Mucosa of rectum (tissue), 2 donors: ENCODE measurements around the gene CERS6.

Experiments
- H3K27ac ChIP-seq, 2 donors: one replicate each; pipeline ENCODE4 v1.7.0; 2013; ENCODE audit warnings: inconsistent platforms in 2 of 2, low read depth in 2 of 2, low read length in 2 of 2
- H3K27me3 ChIP-seq, 2 donors: one replicate each; pipeline ENCODE4 v1.7.0; 2013; ENCODE audit warnings: low read length in 2 of 2; ENCODE audit not compliant: control insufficient read depth in 2 of 2, insufficient read depth in 2 of 2
- H3K36me3 ChIP-seq, 2 donors: one replicate each; pipeline ENCODE4 v1.7.0; 2013; ENCODE audit warnings: low read length in 2 of 2; ENCODE audit not compliant: control insufficient read depth in 2 of 2, insufficient read depth in 2 of 2
- H3K4me1 ChIP-seq, 2 donors: one replicate each; pipeline ENCODE4 v1.7.0; 2013; ENCODE audit warnings: low read length in 2 of 2, mild to moderate bottlenecking in 1 of 2; ENCODE audit not compliant: control insufficient read depth in 2 of 2, insufficient read depth in 2 of 2
- H3K4me3 ChIP-seq, 2 donors: one replicate each; pipeline ENCODE4 v1.7.0; 2013; ENCODE audit warnings: low read length in 2 of 2
- H3K9ac ChIP-seq, 2 donors: one replicate each; pipeline ENCODE4 v1.7.0; 2013; ENCODE audit warnings: low read length in 2 of 2, low read depth in 1 of 2, mild to moderate bottlenecking in 1 of 2
- H3K9me3 ChIP-seq, 2 donors: one replicate each; pipeline ENCODE4 v1.7.0; 2013; ENCODE audit warnings: low read length in 2 of 2; ENCODE audit not compliant: control insufficient read depth in 2 of 2
- donor health status: healthy.
- donor health status: Normal muscosa, but diverticular disease.

Gene CERS6

GRCh38 chr2:168730344-168730743 lies 274.3 kb downstream of the CERS6 start:
- H3K36me3 ChIP-seq = peaks cover 0 to 4% of the 10 kb centered on the region in 2 donors
- no peak overlapping the region for H3K4me3 ChIP-seq
- H3K9ac ChIP-seq = no peak overlapping the region
- H3K9me3 ChIP-seq = no peaks in the 10 kb centered on the region
- no peaks in the 10 kb centered on the region for H3K4me1 ChIP-seq
- no peak overlapping the region for H3K27ac ChIP-seq
- no peaks in the 10 kb centered on the region for H3K27me3 ChIP-seq

GRCh38 chr2:168731002-168731401 lies 274.9 kb downstream of the CERS6 start:
- Histone ChIP-seq H3K27ac (no peak overlapping the region), H3K9ac (no peak overlapping the region), H3K4me1 (no peaks in the 10 kb centered on the region), H3K4me3 (no peak overlapping the region), H3K9me3 (no peaks in the 10 kb centered on the region), H3K27me3 (no peaks in the 10 kb centered on the region), H3K36me3 (peaks cover 0 to 4% of the 10 kb centered on the region in 2 donors)

- no peaks in the 10 kb centered on the region for H3K27me3 ChIP-seq
- H3K36me3 ChIP-seq = peaks cover 0 to 4% of the 10 kb centered on the region in 2 donors
- no peaks in the 10 kb centered on the region for H3K9me3 ChIP-seq
- no peak overlapping the region for H3K27ac ChIP-seq
- H3K4me1 ChIP-seq = no peaks in the 10 kb centered on the region
- no peak overlapping the region for H3K4me3 ChIP-seq
- H3K9ac ChIP-seq = no peak overlapping the region
These were observed 275.5 kb downstream of the CERS6 start for GRCh38 chr2:168731616-168732015.

GRCh38 chr2:168732100-168732499 lies 276.0 kb downstream of the CERS6 start:
- Histone ChIP-seq H3K4me1 (no peaks in the 10 kb centered on the region), H3K4me3 (no peak overlapping the region), H3K9me3 (no peaks in the 10 kb centered on the region), H3K36me3 (peaks cover 0 to 4% of the 10 kb centered on the region in 2 donors), H3K9ac (no peak overlapping the region), H3K27ac (no peak overlapping the region), H3K27me3 (no peaks in the 10 kb centered on the region)

GRCh38 chr2:168732506-168732905 lies 276.4 kb downstream of the CERS6 start:
- no peaks in the 10 kb centered on the region for H3K9me3 ChIP-seq
- no peaks in the 10 kb centered on the region for H3K4me1 ChIP-seq
- H3K27me3 ChIP-seq = no peaks in the 10 kb centered on the region
- H3K36me3 ChIP-seq = peaks cover 0 to 4% of the 10 kb centered on the region in 2 donors
- no peak overlapping the region for H3K4me3 ChIP-seq
- no peak overlapping the region for H3K27ac ChIP-seq
- H3K9ac ChIP-seq = no peak overlapping the region

GRCh38 chr2:168734199-168734760 lies 278.2 kb downstream of the CERS6 start:
- no peaks in the 10 kb centered on the region for H3K4me1 ChIP-seq
- H3K9ac ChIP-seq = no peak overlapping the region
- H3K27ac ChIP-seq = no peak overlapping the region
- H3K36me3 ChIP-seq = peaks cover 0 to 3% of the 10 kb centered on the region in 2 donors
- H3K27me3 ChIP-seq = no peaks in the 10 kb centered on the region
- no peaks in the 10 kb centered on the region for H3K9me3 ChIP-seq
- H3K4me3 ChIP-seq = no peak overlapping the region

GRCh38 chr2:168736649-168737445 lies 280.8 kb downstream of the CERS6 start:
- Histone ChIP-seq H3K9me3 (no peaks in the 10 kb centered on the region), H3K27me3 (no peaks in the 10 kb centered on the region), H3K4me1 (no peaks in the 10 kb centered on the region), H3K27ac (no peak overlapping the region), H3K4me3 (no peak overlapping the region), H3K36me3 (peaks cover 0 to 4% of the 10 kb centered on the region in 2 donors), H3K9ac (no peak overlapping the region)

- no peak overlapping the region for H3K4me3 ChIP-seq
- H3K9ac ChIP-seq = no peak overlapping the region
- no peak overlapping the region for H3K27ac ChIP-seq
- no peaks in the 10 kb centered on the region for H3K27me3 ChIP-seq
- no peaks in the 10 kb centered on the region for H3K4me1 ChIP-seq
- peaks cover 0 to 4% of the 10 kb centered on the region in 2 donors for H3K36me3 ChIP-seq
- no peaks in the 10 kb centered on the region for H3K9me3 ChIP-seq
These were observed 282.0 kb downstream of the CERS6 start for GRCh38 chr2:168738062-168738461.

- no peak overlapping the region for H3K4me3 ChIP-seq
- H3K27me3 ChIP-seq = no peaks in the 10 kb centered on the region
- peaks cover 0 to 4% of the 10 kb centered on the region in 2 donors for H3K36me3 ChIP-seq
- no peak overlapping the region for H3K27ac ChIP-seq
- no peaks in the 10 kb centered on the region for H3K4me1 ChIP-seq
- H3K9me3 ChIP-seq = no peaks in the 10 kb centered on the region
- H3K9ac ChIP-seq = no peak overlapping the region
These were observed 284.3 kb downstream of the CERS6 start for GRCh38 chr2:168740360-168740759.

GRCh38 chr2:168740788-168741187 lies 284.7 kb downstream of the CERS6 start:
- Histone ChIP-seq H3K36me3 (peaks cover 0 to 4% of the 10 kb centered on the region in 2 donors), H3K9ac (no peak overlapping the region), H3K4me1 (no peaks in the 10 kb centered on the region), H3K27me3 (no peaks in the 10 kb centered on the region), H3K27ac (no peak overlapping the region), H3K4me3 (no peak overlapping the region), H3K9me3 (no peaks in the 10 kb centered on the region)
